GM23248 (cell line): Measurements from ENCODE around the gene CTPS2.

Experiments used
- EZH2 ChIP-seq: fragments of 200-600 bp; sonication (generic); IDR thresholded peaks from 2 replicates; pipeline ENCODE4 v1.6.1; 2018; ENCODE audit warnings: antibody characterized with exemption, mild to moderate bottlenecking; ENCODE audit not compliant: insufficient read depth, poor library complexity, severe bottlenecking
- EZH2phosphoT487 ChIP-seq: fragments of 200-600 bp; sonication (generic); IDR thresholded peaks from 2 replicates; pipeline ENCODE4 v1.6.1; 2018; ENCODE audit warnings: antibody characterized with exemption, moderate library complexity, mild to moderate bottlenecking, low read depth; ENCODE audit not compliant: insufficient read depth

DNA sequence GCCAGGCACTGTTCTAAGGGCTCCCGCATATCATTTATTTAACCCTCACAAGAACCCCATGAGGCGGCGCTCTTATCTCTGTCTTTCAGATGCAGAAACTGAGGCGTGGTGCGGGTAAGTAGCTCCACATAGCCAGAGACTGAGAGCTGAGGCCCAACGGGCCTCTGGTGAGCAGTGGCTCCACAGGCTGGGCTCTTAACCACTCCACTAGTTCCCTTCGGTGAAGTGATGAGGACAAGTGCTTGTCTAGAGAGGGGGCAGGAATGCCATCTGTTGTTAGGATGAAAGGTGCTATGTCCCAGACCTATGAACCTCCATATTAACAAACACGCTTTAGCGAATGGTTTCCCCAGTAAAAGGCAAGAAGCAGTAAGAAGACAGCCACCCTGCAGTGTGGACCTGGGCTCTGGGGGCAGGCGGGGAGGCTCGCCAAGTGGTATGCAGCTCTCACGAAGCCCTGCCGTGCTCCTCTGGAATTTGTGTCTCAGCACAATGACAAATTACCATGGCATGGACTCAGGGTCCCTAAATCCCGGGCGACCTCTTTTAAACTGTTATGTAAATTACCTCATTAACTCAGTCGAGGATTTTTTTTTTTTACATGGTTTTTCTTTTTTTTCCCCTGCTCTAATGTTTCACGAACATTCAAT is 83.4 kb downstream of the CTPS2 start:
- no peak for TF ChIP-seq EZH2
- TF ChIP-seq EZH2phosphoT487, result no peak
